ENCODE results near the gene IDNK.

The IDNK gene

DNA sequence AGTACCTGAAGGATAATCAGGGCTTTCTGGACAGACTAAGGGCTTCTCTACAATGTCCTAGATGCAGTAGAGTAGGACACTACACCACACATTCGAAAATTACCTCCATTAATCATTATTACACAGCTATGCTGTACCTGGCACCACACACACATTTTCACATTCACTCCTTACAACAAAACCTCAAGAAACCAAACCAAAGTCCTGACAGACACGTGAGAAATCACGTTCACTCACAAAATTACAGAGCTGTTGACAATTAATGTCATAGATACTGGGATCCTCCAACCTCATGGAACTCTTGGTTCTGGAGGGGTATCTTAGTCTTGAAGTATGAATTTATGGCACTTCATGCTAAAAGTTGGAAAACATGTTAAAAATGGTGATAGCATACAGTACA lies 68.5 kb downstream of the IDNK start:
- TF ChIP-seq ZBTB7A (IDR thresholded peaks at IDR 0.05; ENCODE audit: low read depth) (no peak), RAD21 (IDR thresholded peaks at IDR 0.05; ENCODE audit: low read depth) (no peak), TEAD4 (IDR thresholded peaks at IDR 0.05) (no peak), NFIC (IDR thresholded peaks at IDR 0.05) (no peak)
